A673 (cell line): ENCODE results near the gene OTOG. TPM values are rescaled to one million over a fixed set of nuclear protein-coding genes. Genes with fewer than 3 reads are reported as not detected.

ENCODE experiments used
- BruUV-seq: library from RNA; stranded (reverse); fragments of 400-500 nt; replicated peaks from 2 replicates; lab custom pipeline; 2021; lab: Mats Ljungman, UMichigan
- CTCF ChIA-PET: fragments of 300-600 bp; sonication (Branson Sonifier 250); formaldehyde crosslinking; loops from one replicate; lab custom pipeline; 2022; ENCODE audit warnings: antibody characterized with exemption; lab: Charles Lee
- POLR2A ChIA-PET: fragments of 300-600 bp; sonication (Branson Sonifier 250); formaldehyde crosslinking; loops from one replicate; lab custom pipeline; 2022; ENCODE audit warnings: antibody characterized with exemption; ENCODE audit not compliant: low non-redundant PET; lab: Charles Lee
- DNase-seq: peaks from one replicate; pipeline ENCODE4 v3.0.0-alpha.2; 2015; ENCODE audit warnings: low spot score
- H3K27ac ChIP-seq: fragments of 200-600 bp; sonication (generic); 2 replicates; pipeline ENCODE4 v1.5.1; 2016; ENCODE audit warnings: mixed run types, low read depth, mild to moderate bottlenecking, mixed read lengths, antibody characterized with exemption, low read length; ENCODE audit not compliant: poor library complexity, severe bottlenecking
- H3K27me3 ChIP-seq: fragments of 200-600 bp; sonication (generic); replicated peaks from 2 replicates; pipeline ENCODE4 v1.6.1; 2017; ENCODE audit warnings: mixed run types, low read depth, mild to moderate bottlenecking, mixed read lengths, antibody characterized with exemption, low read length; ENCODE audit not compliant: insufficient read depth, poor library complexity
- H3K36me3 ChIP-seq: fragments of 200-600 bp; sonication (generic); 2 replicates; pipeline ENCODE4 v1.6.1; 2016; ENCODE audit warnings: mixed run types, mild to moderate bottlenecking, mixed read lengths, antibody characterized with exemption, low read length; ENCODE audit not compliant: insufficient read depth, poor library complexity, severe bottlenecking
- H3K4me1 ChIP-seq: fragments of 200-600 bp; sonication (generic); 2 replicates; pipeline ENCODE4 v1.6.1; 2017; ENCODE audit warnings: mixed run types, mild to moderate bottlenecking, mixed read lengths, antibody characterized with exemption, low read length; ENCODE audit not compliant: insufficient read depth, poor library complexity, severe bottlenecking
- H3K4me3 ChIP-seq: fragments of 200-600 bp; sonication (generic); 2 replicates; pipeline ENCODE4 v1.5.1; 2016; ENCODE audit warnings: low read depth, mixed run types, mild to moderate bottlenecking, mixed read lengths, low read length; ENCODE audit not compliant: poor library complexity, severe bottlenecking
- H3K9me3 ChIP-seq: fragments of 200-600 bp; sonication (generic); 2 replicates; pipeline ENCODE4 v1.6.1; 2016; ENCODE audit warnings: mixed run types, low read depth, mild to moderate bottlenecking, mixed read lengths, antibody characterized with exemption, low read length; ENCODE audit not compliant: poor library complexity, severe bottlenecking
- EZH2 ChIP-seq: fragments of 200-600 bp; sonication (generic); IDR thresholded peaks from 2 replicates; pipeline ENCODE4 v1.6.1; 2017; ENCODE audit warnings: borderline replicate concordance, low read depth, mild to moderate bottlenecking, mixed read lengths, antibody characterized with exemption, low read length; ENCODE audit not compliant: poor library complexity, severe bottlenecking
- intact Hi-C: fragments of 100-400 bp; cut with micrococcal nuclease; formaldehyde crosslinking; loops from one replicate; pipeline ENCODE4 v1.10.0; 2022; ENCODE audit not compliant: unreplicated experiment
- total RNA-seq: library from RNA; stranded (reverse); gene quantifications from 2 replicates; pipeline ENCODE4 v1.2.3, GENCODE V29; 2021
- TF ChIP-seq, protein P1 (sequence below): fragments of 300-800, 200-600 bp; sonication (generic); conservative IDR thresholded peaks from 2 replicates; pipeline ENCODE4 v1.5.1; 2017; ENCODE audit warnings: low read depth, mild to moderate bottlenecking, antibody characterized with exemption, low read length, moderate library complexity, mixed read lengths

OTOG gene
- total RNA-seq, 1 experiment from 2014 or later: not detected

DNA sequence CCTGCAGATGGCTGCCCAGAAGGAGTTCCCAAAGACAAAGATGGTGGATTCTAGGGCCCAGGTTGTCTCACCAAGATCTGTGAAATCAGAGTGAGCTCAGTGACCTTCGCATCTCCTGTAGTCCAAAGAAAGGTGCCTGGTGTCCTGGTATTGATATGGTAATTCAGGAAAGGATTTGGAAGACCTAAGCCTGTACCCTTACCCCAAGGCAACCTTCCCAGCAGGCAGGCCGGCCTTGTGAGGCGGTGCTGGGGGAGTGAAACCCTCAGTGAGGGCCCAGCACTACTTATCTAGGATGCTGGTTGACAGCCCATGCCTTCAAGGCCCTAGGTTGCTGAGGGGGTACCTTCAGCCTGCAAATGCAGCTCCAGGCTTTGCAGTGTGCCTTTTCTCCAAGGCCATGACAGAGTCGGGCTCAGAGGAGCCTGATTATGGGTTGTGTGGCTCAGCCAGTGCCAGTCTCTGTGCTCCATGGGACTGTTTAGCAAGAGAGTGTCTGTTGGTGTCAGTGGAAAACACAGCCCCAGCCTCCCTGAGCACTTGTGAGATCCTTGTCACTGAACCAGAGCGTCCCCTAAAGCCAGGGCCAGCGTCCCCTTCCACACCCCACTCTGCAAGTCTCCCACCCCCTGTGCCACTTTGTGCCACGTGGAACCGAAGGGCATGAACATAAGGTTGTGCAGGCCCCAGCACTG lies 99.5 kb downstream of the OTOG start:
- BruUV-seq: no TSS peak
- Histone ChIP-seq H3K27me3 (no peaks in the 10 kb centered on the region), H3K36me3 (no peaks in the 10 kb centered on the region), H3K4me1 (peaks cover 25% of the 10 kb centered on the region), H3K4me3 (no peak overlapping the region), H3K27ac (no peak overlapping the region), H3K9me3 (no peaks in the 10 kb centered on the region)
- TF ChIP-seq, protein P1, sequence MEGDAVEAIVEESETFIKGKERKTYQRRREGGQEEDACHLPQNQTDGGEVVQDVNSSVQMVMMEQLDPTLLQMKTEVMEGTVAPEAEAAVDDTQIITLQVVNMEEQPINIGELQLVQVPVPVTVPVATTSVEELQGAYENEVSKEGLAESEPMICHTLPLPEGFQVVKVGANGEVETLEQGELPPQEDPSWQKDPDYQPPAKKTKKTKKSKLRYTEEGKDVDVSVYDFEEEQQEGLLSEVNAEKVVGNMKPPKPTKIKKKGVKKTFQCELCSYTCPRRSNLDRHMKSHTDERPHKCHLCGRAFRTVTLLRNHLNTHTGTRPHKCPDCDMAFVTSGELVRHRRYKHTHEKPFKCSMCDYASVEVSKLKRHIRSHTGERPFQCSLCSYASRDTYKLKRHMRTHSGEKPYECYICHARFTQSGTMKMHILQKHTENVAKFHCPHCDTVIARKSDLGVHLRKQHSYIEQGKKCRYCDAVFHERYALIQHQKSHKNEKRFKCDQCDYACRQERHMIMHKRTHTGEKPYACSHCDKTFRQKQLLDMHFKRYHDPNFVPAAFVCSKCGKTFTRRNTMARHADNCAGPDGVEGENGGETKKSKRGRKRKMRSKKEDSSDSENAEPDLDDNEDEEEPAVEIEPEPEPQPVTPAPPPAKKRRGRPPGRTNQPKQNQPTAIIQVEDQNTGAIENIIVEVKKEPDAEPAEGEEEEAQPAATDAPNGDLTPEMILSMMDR: no peak
- TF ChIP-seq EZH2: no peak
- no peak for DNase-seq
- CTCF ChIA-PET: no interaction called here
- intact Hi-C loops: no loop called here
- POLR2A ChIA-PET: no interaction called here

DNA sequence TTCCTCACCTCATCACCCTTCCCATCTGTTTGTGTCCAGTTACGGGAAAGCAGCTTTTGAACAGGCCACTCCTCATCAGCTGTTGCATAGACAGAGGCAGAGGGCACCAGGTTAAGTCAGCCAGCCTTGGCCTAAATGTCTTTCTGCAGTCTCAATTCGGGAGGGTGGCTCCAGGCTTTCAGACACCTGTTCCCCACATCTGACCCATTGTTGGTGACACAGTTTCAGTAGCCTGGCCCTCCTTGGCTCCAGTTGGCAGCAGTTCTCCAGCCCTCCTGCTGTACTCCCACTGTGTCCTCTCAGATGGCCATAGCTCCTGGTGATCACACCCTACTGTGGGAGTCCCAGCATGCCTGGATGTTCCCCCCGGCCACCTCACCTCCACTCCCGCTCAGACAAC lies 101.5 kb downstream of the OTOG start:
- intact Hi-C loops: no loop called here
- Histone ChIP-seq H3K36me3 (no peaks in the 10 kb centered on the region), H3K9me3 (no peaks in the 10 kb centered on the region), H3K4me3 (no peak overlapping the region), H3K27me3 (no peaks in the 10 kb centered on the region), H3K27ac (no peak overlapping the region), H3K4me1 (peaks cover 25% of the 10 kb centered on the region)
- POLR2A ChIA-PET: no interaction called here
- no peak for TF ChIP-seq EZH2
- TF ChIP-seq, protein P1: no peak
- no TSS peak for BruUV-seq
- CTCF ChIA-PET: no interaction called here
- DNase-seq: no peak

DNA sequence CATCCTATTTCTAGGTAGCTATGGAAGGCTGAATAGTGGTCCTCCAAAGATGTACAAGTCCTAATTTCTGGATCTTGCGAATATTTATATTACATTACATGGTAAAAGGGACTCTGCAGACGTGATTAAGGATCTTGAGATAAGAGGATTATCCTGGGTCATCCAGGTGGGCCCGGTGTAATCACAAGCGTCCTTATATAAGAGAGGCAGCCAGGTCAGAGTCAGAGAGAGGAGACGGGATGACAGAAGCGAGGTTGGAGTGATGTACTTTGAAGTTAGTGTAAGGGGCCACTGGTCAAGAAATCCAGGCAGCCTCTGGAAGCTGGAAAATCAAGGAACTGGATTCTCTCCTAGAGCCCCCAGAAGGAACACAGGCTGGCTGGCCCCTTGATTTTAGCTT lies 102.2 kb downstream of the OTOG start:
- Histone ChIP-seq H3K4me1 (peaks cover 25% of the 10 kb centered on the region), H3K27ac (no peak overlapping the region), H3K9me3 (no peaks in the 10 kb centered on the region), H3K4me3 (no peak overlapping the region), H3K36me3 (no peaks in the 10 kb centered on the region), H3K27me3 (no peaks in the 10 kb centered on the region)
- no peak for DNase-seq
- CTCF ChIA-PET: no interaction called here
- TF ChIP-seq, protein P1: no peak
- TF ChIP-seq EZH2: no peak
- intact Hi-C loops: no loop called here
- POLR2A ChIA-PET: no interaction called here
- no TSS peak for BruUV-seq
